NB4 (cell line): ENCODE measurements around the gene PDE9A.

Experiments used
- DNase-seq: peaks from one replicate; pipeline ENCODE4 v3.0.0; 2010; ENCODE audit warnings: low read depth
- H3K4me3 ChIP-seq: one replicate; pipeline ENCODE4 v1.5.1; 2011; ENCODE audit warnings: mild to moderate bottlenecking, low read depth, low read length, moderate library complexity
- MYC ChIP-seq: IDR thresholded peaks from 2 replicates; pipeline ENCODE4 v1.6.1; 2011; ENCODE audit warnings: low read depth, low read length
- POLR2A ChIP-seq: IDR thresholded peaks from 2 replicates; pipeline ENCODE4 v1.6.1; 2011; ENCODE audit warnings: mild to moderate bottlenecking; ENCODE audit not compliant: insufficient read length; ENCODE audit errors: extremely low read depth
- TF ChIP-seq, protein P1 (sequence below): IDR thresholded peaks from one replicate; pipeline ENCODE4 v1.5.1; 2012; ENCODE audit warnings: low read depth, low read length
- TF ChIP-seq, protein P2 (sequence below): IDR thresholded peaks from 2 replicates; pipeline ENCODE4 v1.6.1; 2011; ENCODE audit warnings: low read depth, low read length

The PDE9A gene

DNA sequence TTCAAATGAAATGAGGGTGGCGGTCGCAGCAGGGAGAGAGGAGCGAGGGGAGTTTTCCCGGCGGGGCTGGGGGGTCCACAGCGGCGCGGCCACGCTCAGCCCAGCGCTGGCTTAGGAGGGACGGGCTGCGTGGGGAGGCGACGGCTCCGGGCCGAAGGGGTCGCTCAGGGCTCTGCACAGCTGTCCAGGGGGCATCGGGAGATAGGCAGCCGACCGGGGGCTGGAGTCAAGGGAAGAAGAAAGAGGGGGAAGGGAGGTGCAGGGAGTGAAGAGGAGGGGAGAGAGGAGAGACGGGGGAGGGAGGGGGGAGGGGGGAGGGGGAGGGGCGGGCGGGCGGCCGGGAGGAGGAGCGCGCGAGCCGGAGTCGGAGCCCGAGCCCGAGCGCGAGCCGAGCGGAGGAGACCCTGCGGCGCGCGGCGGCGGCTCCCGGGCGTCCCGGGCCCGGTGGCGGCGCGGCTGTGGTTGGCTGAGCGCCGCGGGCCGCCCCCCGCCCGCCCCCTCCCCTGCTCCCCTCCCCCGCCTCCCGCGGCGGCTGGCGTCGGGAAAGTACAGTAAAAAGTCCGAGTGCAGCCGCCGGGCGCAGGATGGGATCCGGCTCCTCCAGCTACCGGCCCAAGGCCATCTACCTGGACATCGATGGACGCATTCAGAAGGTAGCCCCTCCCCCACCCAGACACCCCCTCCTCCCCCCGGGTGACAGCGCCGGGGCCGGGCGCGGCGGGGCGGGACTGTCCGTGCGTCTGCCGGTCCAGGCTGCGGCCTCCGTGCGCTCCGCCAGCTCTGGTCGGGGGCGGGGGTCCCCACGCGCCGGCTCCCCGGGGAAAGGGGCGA is at the start of gene PDE9A:
Gene PDE9A, plus strand, starts transcription at position 391 of the 831 bp plus-strand sequence. Its CDS starts 194 bp downstream, at position 585.
- peak; percentile 64 for DNase-seq
- H3K4me3 ChIP-seq: peak within 1 kb of the TSS; percentile 54
- TF ChIP-seq, protein P1, sequence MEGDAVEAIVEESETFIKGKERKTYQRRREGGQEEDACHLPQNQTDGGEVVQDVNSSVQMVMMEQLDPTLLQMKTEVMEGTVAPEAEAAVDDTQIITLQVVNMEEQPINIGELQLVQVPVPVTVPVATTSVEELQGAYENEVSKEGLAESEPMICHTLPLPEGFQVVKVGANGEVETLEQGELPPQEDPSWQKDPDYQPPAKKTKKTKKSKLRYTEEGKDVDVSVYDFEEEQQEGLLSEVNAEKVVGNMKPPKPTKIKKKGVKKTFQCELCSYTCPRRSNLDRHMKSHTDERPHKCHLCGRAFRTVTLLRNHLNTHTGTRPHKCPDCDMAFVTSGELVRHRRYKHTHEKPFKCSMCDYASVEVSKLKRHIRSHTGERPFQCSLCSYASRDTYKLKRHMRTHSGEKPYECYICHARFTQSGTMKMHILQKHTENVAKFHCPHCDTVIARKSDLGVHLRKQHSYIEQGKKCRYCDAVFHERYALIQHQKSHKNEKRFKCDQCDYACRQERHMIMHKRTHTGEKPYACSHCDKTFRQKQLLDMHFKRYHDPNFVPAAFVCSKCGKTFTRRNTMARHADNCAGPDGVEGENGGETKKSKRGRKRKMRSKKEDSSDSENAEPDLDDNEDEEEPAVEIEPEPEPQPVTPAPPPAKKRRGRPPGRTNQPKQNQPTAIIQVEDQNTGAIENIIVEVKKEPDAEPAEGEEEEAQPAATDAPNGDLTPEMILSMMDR: no peak

DNA sequence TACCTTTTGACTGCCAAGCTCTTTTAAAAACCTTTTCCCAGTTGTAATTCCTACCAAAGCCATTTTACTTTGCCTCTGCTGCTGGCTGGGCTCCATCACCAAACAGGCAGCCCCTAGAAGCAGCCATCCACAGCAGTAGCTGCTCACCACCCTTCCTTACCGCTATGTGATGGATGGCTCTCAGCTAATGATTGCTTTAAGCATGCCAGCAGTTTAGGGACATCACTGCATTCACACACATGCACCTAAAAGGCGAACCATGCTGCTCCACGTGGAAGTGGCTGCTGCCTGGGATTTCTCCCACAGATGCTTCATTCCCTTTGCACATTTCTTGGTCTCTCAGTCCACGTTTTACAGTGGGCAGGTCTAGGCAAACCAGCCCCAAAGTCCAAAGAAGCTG is 46.3 kb upstream of the PDE9A start:
- TF ChIP-seq, protein P2, sequence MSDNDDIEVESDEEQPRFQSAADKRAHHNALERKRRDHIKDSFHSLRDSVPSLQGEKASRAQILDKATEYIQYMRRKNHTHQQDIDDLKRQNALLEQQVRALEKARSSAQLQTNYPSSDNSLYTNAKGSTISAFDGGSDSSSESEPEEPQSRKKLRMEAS: no peak
- TF ChIP-seq, protein P1: no peak
- no peak for TF ChIP-seq MYC
- TF ChIP-seq POLR2A: no peak
- no peak overlapping the region for H3K4me3 ChIP-seq
- DNase-seq: no peak

DNA sequence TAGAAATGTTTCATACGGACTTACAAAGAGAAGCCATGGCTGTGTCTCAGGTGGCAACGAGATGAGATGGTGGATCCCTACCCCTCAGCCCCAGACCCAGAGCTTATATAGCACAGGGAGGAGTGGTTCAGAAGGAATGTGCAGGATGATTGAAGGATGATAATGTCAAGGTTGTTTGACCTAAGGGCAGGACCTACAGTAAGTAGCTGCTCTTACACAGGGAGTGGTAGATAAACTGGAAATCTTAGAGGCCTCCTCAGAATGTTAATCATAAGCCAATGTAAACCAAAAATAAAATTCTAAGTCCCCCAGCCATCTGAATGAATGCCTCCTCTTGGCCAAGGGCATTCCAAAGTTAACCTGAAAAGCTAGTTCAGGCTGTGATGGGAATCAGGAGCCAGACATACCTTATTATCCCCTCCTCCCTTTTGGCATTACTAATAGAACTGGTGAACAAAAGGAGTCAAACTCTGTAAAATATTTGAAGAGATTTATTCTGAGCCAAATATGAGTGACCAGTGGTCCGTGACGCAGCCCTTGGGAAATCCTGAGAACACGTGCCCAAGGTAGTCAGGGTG is 45.8 kb upstream of the PDE9A start:
- DNase-seq: no peak
- no peak overlapping the region for H3K4me3 ChIP-seq
- no peak for TF ChIP-seq MYC
- TF ChIP-seq, protein P2: no peak
- TF ChIP-seq, protein P1: no peak
- no peak for TF ChIP-seq POLR2A

DNA sequence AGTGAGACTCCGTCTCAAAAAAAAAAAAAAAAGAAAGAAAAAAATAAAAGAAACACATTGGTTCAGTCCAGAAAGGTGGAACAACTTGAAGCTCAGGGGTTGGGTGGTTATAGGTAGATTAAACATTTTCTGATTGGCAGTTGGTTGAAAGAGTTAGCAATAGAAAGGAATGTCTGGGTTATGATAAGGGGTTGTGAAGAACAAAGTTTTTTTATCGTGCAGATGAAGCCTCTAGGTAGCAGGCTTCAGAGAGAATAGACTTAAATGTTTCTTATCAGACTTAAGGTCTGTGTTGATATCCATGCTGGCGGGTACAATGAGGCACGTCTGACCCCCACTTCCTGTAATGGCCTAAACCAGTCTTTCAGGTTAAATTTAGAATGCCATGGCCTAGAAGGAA is 45.0 kb upstream of the PDE9A start:
- TF ChIP-seq MYC (no peak), POLR2A (no peak)
- TF ChIP-seq, protein P1: no peak
- TF ChIP-seq, protein P2: no peak
- no peak overlapping the region for H3K4me3 ChIP-seq
- no peak for DNase-seq

DNA sequence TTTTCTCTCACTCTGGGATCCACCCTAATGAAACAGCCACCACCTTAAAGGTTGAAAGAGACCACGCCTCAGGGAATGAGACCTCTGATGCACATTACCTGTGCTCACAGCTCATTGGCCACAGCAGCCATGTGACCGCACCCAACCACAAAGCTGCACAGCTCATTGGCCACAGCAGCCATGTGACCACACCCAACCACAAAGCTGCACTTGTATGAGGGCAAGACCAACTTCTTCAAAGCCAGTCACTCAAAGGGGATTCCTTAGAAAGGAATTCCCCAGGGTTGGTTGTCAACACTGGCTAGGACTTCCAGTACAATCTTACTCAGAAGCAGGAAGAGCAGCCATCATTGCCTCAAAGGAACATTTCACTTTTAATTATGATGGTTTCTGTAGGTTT is 43.6 kb upstream of the PDE9A start:
- DNase-seq: peak; percentile 36
- no peak overlapping the region for H3K4me3 ChIP-seq
- TF ChIP-seq POLR2A: no peak
- TF ChIP-seq, protein P2: peak; percentile 43; the same call in 1 of the 2 replicates

DNA sequence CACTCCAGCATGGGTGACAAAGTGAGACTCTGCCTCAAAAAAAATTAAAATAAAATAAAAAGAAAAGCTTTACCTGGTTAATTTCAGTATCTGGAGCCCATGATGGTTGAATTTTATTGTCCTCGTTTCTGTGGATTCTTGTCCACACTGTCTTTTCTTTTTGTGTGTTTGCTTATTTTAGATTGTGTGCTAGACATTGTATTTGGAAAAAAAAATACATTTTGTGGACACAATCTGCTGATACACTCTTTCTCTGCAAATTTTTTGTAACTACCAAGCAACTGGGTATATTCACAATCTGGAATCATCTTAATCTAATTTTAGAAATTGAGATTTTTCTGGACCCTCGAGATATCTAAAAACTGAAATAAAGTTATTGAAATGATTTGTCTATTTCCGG is 41.6 kb upstream of the PDE9A start:
- TF ChIP-seq, protein P1: no peak
- TF ChIP-seq POLR2A (no peak), MYC (no peak)
- TF ChIP-seq, protein P2: no peak
- DNase-seq: no peak
- no peak overlapping the region for H3K4me3 ChIP-seq
